ENCODE measurements around the gene DYNLRB1.

- TF ChIP-seq POLR2A (IDR thresholded peaks at IDR 0.05) (no peak), CTCF (IDR thresholded peaks at IDR 0.05) (no peak)
These were observed 48.6 kb downstream of the DYNLRB1 start for GRCh38 chr20:34564833-34565232.
